ENCODE results near the gene MEF2D. TPM values are rescaled to one million over a fixed set of nuclear protein-coding genes. Genes with fewer than 3 reads are reported as not detected.

Gene MEF2D
- total RNA-seq, 1 experiment from 2014 or later = 18.3 TPM

DNA sequence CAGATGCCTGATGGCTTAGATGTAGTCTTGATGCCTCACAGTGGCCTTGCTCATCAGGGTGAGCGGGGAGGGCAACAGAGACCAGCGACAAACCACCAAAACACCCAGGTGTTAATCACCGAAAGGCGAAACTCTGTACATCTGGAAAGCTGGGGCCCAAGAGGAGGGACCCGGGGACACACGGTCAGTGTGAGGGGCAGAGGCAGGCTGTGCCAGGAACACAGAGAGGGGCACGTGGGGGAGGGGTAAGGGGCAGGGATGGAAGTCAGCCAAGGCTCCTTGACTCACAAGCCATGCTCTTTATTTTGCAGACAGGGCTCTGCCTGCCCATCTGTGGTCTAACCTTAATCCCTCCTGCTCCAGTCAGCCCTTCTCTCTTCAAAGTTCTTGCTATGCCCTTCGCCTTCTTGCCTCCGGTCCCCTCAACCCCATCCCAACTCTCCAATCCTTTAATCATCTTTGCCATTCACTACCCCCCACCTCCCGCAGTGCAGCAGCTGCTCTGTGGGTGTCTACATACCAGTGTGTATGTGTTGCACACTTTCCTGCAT lies 4.3 kb downstream of the MEF2D start:
- POLR2A ChIA-PET (ENCODE audit: low non-redundant PET) = interaction anchor here (0.6 kb wide), 1 partner anchor 8 kb away, joined by 4 read pairs; no protein-coding TSS in a partner anchor
- CTCF ChIA-PET = no interaction called here
- H3K4me1 ChIP-seq (ENCODE audit: insufficient read depth, low read length, poor library complexity, severe bottlenecking) = peaks cover 27% of the 10 kb centered on the region
- no peak overlapping the region for H3K4me3 ChIP-seq (ENCODE audit: low read depth, low read length, poor library complexity, severe bottlenecking)
- no peak overlapping the region for H3K27ac ChIP-seq (ENCODE audit: low read depth, low read length, poor library complexity, severe bottlenecking)
- TF ChIP-seq, protein P1, sequence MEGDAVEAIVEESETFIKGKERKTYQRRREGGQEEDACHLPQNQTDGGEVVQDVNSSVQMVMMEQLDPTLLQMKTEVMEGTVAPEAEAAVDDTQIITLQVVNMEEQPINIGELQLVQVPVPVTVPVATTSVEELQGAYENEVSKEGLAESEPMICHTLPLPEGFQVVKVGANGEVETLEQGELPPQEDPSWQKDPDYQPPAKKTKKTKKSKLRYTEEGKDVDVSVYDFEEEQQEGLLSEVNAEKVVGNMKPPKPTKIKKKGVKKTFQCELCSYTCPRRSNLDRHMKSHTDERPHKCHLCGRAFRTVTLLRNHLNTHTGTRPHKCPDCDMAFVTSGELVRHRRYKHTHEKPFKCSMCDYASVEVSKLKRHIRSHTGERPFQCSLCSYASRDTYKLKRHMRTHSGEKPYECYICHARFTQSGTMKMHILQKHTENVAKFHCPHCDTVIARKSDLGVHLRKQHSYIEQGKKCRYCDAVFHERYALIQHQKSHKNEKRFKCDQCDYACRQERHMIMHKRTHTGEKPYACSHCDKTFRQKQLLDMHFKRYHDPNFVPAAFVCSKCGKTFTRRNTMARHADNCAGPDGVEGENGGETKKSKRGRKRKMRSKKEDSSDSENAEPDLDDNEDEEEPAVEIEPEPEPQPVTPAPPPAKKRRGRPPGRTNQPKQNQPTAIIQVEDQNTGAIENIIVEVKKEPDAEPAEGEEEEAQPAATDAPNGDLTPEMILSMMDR (conservative IDR thresholded peaks at IDR 0.05; ENCODE audit: low read depth, low read length) = no peak
- no peak for TF ChIP-seq EZH2 (IDR thresholded peaks at IDR 0.05; ENCODE audit: borderline replicate concordance, low read depth, low read length, poor library complexity, severe bottlenecking)
- H3K9me3 ChIP-seq (ENCODE audit: low read depth, low read length, poor library complexity, severe bottlenecking) = no peaks in the 10 kb centered on the region
- no peak for DNase-seq (ENCODE audit: low spot score)
- H3K27me3 ChIP-seq (replicated peaks; ENCODE audit: insufficient read depth, low read depth, low read length, poor library complexity) = no peaks in the 10 kb centered on the region
- intact Hi-C loops (cut with micrococcal nuclease; ENCODE audit: unreplicated experiment) = no loop called here
- BruUV-seq (replicated peaks) = no TSS peak
- H3K36me3 ChIP-seq (ENCODE audit: insufficient read depth, low read length, poor library complexity, severe bottlenecking) = no peaks in the 10 kb centered on the region

DNA sequence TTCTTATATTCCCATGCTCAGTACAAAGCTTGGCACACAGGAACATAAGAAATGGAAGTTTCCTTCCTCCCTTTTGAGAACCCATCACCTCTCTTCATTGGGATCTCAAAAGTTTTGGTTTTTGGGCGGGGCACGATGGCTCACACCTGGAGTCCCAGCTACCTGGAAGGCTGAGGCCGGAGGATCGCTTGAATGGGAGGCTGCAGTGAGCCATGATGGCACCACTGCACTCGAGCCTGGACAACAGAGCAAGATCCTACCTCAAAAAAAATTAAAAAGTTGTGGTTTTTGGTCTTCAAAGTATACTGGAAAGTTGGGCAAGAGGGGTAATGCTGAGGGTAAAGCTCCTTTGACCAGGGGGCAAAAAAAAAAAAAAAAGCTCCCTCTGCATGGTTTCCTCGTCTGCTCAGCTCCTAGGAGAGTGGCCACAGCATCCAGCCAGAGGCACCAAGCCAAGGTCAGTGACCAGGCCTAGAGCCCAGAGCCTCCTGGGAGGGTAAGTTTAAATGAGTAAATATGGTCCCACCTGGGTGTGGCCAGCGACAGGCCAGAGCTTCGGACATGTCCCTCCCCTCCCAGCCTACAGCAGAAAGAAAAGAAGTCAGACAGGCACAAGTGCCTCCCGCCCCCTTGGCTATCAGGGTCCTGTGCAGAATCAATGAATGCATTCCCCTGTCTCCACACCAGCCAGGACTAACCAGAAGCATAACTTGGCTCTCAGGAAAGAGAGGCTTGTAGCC lies 5.0 kb downstream of the MEF2D start:
- peaks cover 33% of the 10 kb centered on the region for H3K4me1 ChIP-seq (ENCODE audit: insufficient read depth, low read length, poor library complexity, severe bottlenecking)
- DNase-seq (ENCODE audit: low spot score) = no peak
- BruUV-seq (replicated peaks) = no TSS peak

DNA sequence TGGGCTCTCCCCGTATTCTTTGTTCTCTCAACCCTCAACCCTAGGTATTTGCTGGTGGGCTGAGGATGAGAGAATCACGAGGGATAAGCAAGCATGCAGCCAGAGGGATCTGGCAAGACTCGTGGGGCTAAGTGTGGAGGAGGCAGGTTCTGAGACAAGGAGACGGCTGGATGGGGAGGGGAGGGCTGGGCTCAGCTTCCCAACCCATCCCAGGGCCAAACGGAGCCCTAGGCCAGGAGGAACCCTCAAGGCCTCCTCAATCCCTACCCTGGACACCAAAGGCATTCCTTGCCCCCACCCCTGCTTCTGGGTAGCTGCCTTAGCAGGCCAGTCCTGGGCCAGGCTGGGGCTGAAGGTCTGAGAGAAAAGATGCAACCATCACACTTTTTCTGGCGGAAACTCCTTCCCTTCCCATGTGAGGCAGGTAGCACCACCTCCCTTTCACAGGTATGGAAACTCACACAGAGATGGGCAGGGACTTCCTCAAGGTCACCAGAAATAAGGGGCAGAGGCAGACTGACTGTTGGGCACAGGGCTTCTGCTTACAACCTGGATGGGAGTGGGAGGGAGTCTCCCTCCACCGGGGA lies 6.2 kb downstream of the MEF2D start:
- BruUV-seq (replicated peaks) = no TSS peak
- TF ChIP-seq, protein P1 (conservative IDR thresholded peaks at IDR 0.05; ENCODE audit: low read depth, low read length) = no peak
- no peak for TF ChIP-seq EZH2 (IDR thresholded peaks at IDR 0.05; ENCODE audit: borderline replicate concordance, low read depth, low read length, poor library complexity, severe bottlenecking)
- H3K9me3 ChIP-seq (ENCODE audit: low read depth, low read length, poor library complexity, severe bottlenecking) = no peaks in the 10 kb centered on the region
- H3K27me3 ChIP-seq (replicated peaks; ENCODE audit: insufficient read depth, low read depth, low read length, poor library complexity) = no peaks in the 10 kb centered on the region
- no peak for DNase-seq (ENCODE audit: low spot score)
- H3K4me1 ChIP-seq (ENCODE audit: insufficient read depth, low read length, poor library complexity, severe bottlenecking) = peaks cover 44% of the 10 kb centered on the region
- CTCF ChIA-PET = no interaction called here
- no peak overlapping the region for H3K4me3 ChIP-seq (ENCODE audit: low read depth, low read length, poor library complexity, severe bottlenecking)
- no peak overlapping the region for H3K27ac ChIP-seq (ENCODE audit: low read depth, low read length, poor library complexity, severe bottlenecking)
- H3K36me3 ChIP-seq (ENCODE audit: insufficient read depth, low read length, poor library complexity, severe bottlenecking) = no peaks in the 10 kb centered on the region
- intact Hi-C loops (cut with micrococcal nuclease; ENCODE audit: unreplicated experiment) = no loop called here
- POLR2A ChIA-PET (ENCODE audit: low non-redundant PET) = no interaction called here

More for the DNA sequence above, 5.0 kb downstream of the MEF2D start:
- Histone ChIP-seq H3K27ac (ENCODE audit: low read depth, low read length, poor library complexity, severe bottlenecking) (no peak overlapping the region), H3K36me3 (ENCODE audit: insufficient read depth, low read length, poor library complexity, severe bottlenecking) (no peaks in the 10 kb centered on the region), H3K27me3 (replicated peaks; ENCODE audit: insufficient read depth, low read depth, low read length, poor library complexity) (no peaks in the 10 kb centered on the region), H3K9me3 (ENCODE audit: low read depth, low read length, poor library complexity, severe bottlenecking) (no peaks in the 10 kb centered on the region), H3K4me3 (ENCODE audit: low read depth, low read length, poor library complexity, severe bottlenecking) (no peak overlapping the region)
- POLR2A ChIA-PET (ENCODE audit: low non-redundant PET) = interaction anchor here (0.6 kb wide), 1 partner anchor 9 kb away, joined by 4 read pairs; no protein-coding TSS in a partner anchor
- TF ChIP-seq, protein P1 (conservative IDR thresholded peaks at IDR 0.05; ENCODE audit: low read depth, low read length) = no peak
- no peak for TF ChIP-seq EZH2 (IDR thresholded peaks at IDR 0.05; ENCODE audit: borderline replicate concordance, low read depth, low read length, poor library complexity, severe bottlenecking)
- CTCF ChIA-PET = no interaction called here
- intact Hi-C loops (cut with micrococcal nuclease; ENCODE audit: unreplicated experiment) = no loop called here

Measured in A673 (cell line).